DMS53 (cell line): ENCODE results near the gene LAMC2.
A peak's percentile ranks its signal among the peaks of the same experiment; 100 is the strongest.
"Not testable (repeated sequence)": the region's sequence is repeated elsewhere in the genome, so short reads cannot be mapped to it uniquely, and the experiment has no call there.

ENCODE experiments used
- DNase-seq: peaks from one replicate; lab custom pipeline; 2025; lab: John Stamatoyannopoulos, UW

The LAMC2 gene

GRCh38 chr1:183238071-183238470, 52.0 kb downstream of the LAMC2 start:
- DNase-seq = peak; percentile 12

GRCh38 chr1:183239220-183239742, 53.2 kb downstream of the LAMC2 start:
- DNase-seq = no peak

GRCh38 chr1:183239793-183240525, 53.9 kb downstream of the LAMC2 start:
- no peak for DNase-seq

GRCh38 chr1:183240526-183240825, 54.4 kb downstream of the LAMC2 start:
- DNase-seq = no peak

GRCh38 chr1:183240853-183241252, 54.8 kb downstream of the LAMC2 start:
- DNase-seq = not testable (repeated sequence)

GRCh38 chr1:183241471-183241870, 55.4 kb downstream of the LAMC2 start:
- no peak for DNase-seq

- no peak for DNase-seq
Observed at GRCh38 chr1:183242556-183242955, 56.5 kb downstream of the LAMC2 start.

GRCh38 chr1:183243161-183244050, 57.3 kb downstream of the LAMC2 start:
- no peak for DNase-seq

- DNase-seq = no peak
Observed at GRCh38 chr1:183244466-183244865, 58.4 kb downstream of the LAMC2 start.

- no peak for DNase-seq
Observed at GRCh38 chr1:183245357-183245756, 59.3 kb downstream of the LAMC2 start.

- no peak for DNase-seq
Observed at GRCh38 chr1:183246436-183246835, 60.4 kb downstream of the LAMC2 start.

GRCh38 chr1:183247066-183247465, 61.0 kb downstream of the LAMC2 start:
- no peak for DNase-seq

- no peak for DNase-seq
Observed at GRCh38 chr1:183247484-183247883, 61.4 kb downstream of the LAMC2 start.

- DNase-seq = no peak
Observed at GRCh38 chr1:183247931-183248330, 61.9 kb downstream of the LAMC2 start.

GRCh38 chr1:183248989-183249691, 63.1 kb downstream of the LAMC2 start:
- DNase-seq = peak; percentile 10

GRCh38 chr1:183249941-183250452, 63.9 kb downstream of the LAMC2 start:
- DNase-seq = no peak

GRCh38 chr1:183251101-183251958, 65.3 kb downstream of the LAMC2 start:
- DNase-seq = no peak

GRCh38 chr1:183251959-183252450, 65.9 kb downstream of the LAMC2 start:
- DNase-seq = no peak

- no peak for DNase-seq
Observed at GRCh38 chr1:183255073-183255472, 69.0 kb downstream of the LAMC2 start.

- no peak for DNase-seq
Observed at GRCh38 chr1:183259924-183260323, 73.9 kb downstream of the LAMC2 start.

GRCh38 chr1:183262628-183263200, 76.7 kb downstream of the LAMC2 start:
- DNase-seq = no peak
